Measurements from ENCODE around the gene HSD3B7.

HSD3B7 gene

GRCh38 chr16:30948667-30949649, 36.0 kb upstream of the HSD3B7 start, which contains the start of gene ORAI3:
TSS of gene ORAI3 (plus strand) at chr16:30949068. CDS start at chr16:30949290, 222 bp downstream.
- H3K4me1 ChIP-seq (ENCODE audit: control insufficient read depth, insufficient read depth, low read length) = peaks cover 2% of the 10 kb centered on the region; the same call in 1 of the 2 replicates
- H3K36me3 ChIP-seq (ENCODE audit: control insufficient read depth in 2 of 2, insufficient read depth in 1 of 2, low read length in 2 of 2) = peaks cover 11 to 27% of the 10 kb centered on the region in 2 experiments; a peak in 2 of 3 replicates
- ChIA-PET POLR2A (interaction anchor here (0.6 to 1.2 kb wide), 7 partner anchors 8 to 764 kb away, joined by 3 to 4 read pairs (median 3); partner anchors contain the start of genes KAT8, SETD1A and ZNF843), CTCF (interaction anchor here (0.6 to 1.5 kb wide), 5 partner anchors 8 to 511 kb away, joined by 3 to 6 read pairs (median 4); no protein-coding TSS in a partner anchor)
- H3K27ac ChIP-seq (ENCODE audit: extremely low read depth, low read depth, low read length) = peak within 1 kb of the TSS; percentile 45; the same call in 1 of the 2 replicates
- H3K9me3 ChIP-seq (ENCODE audit: control insufficient read depth, insufficient read depth, low read depth, low read length) = no peaks in the 10 kb centered on the region
- peak within 1 kb of the TSS; percentile 69 for H3K4me3 ChIP-seq (ENCODE audit: low read depth, low read length)
- TF ChIP-seq SALL2 (tag by site-specific recombination; IDR thresholded peaks at IDR 0.05; ENCODE audit: borderline replicate concordance) = no peak
- no peak for TF ChIP-seq ZBTB49 (tag by site-specific recombination; IDR thresholded peaks at IDR 0.05; ENCODE audit: low read depth)
- peak; percentile 90 for TF ChIP-seq ZNF600 (tag by site-specific recombination; IDR thresholded peaks at IDR 0.05)
- TF ChIP-seq ZNF184 (tag by site-specific recombination; IDR thresholded peaks at IDR 0.05) = no peak; the same call in 1 of the 2 replicates
- TF ChIP-seq ZIC2 (tag by site-specific recombination; IDR thresholded peaks at IDR 0.05) = peak; percentile 99
- TF ChIP-seq ZNF777 (tag by site-specific recombination; IDR thresholded peaks at IDR 0.05; ENCODE audit: borderline replicate concordance) = no peak
- 0 out of 2 replicates have a peak, but pooled peaks have one; percentile 31 for TF ChIP-seq ZFP69B (tag by site-specific recombination; IDR thresholded peaks at IDR 0.05)
- 0 out of 2 replicates have a peak, but pooled peaks have one; percentile 33 for TF ChIP-seq ZBTB10 (tag by site-specific recombination; IDR thresholded peaks at IDR 0.05)
- no peak for TF ChIP-seq ZNF473 (tag by site-specific recombination; IDR thresholded peaks at IDR 0.05)
- no peak for TF ChIP-seq AEBP2 (tag by site-specific recombination; IDR thresholded peaks at IDR 0.05; ENCODE audit: borderline replicate concordance)
- TF ChIP-seq ZEB2 (tag by site-specific recombination; IDR thresholded peaks at IDR 0.05) = peak; percentile 43; the same call in 1 of the 2 replicates
- TF ChIP-seq ZFP37 (tag by site-specific recombination; IDR thresholded peaks at IDR 0.05) = no peak
- TF ChIP-seq ZNF335 (tag by site-specific recombination; conservative IDR thresholded peaks at IDR 0.05) = peak; percentile 70
- peak; percentile 28; the same call in 1 of the 2 replicates for TF ChIP-seq SP3 (tag by site-specific recombination; IDR thresholded peaks at IDR 0.05)
- peak; percentile 95 for TF ChIP-seq PRDM10 (tag by site-specific recombination; IDR thresholded peaks at IDR 0.05)
- TF ChIP-seq ZBTB11 (tag by site-specific recombination; conservative IDR thresholded peaks at IDR 0.05; ENCODE audit: low read depth) = peak; percentile 21; the same call in 1 of the 2 replicates
- no peak for TF ChIP-seq ZNF140 (tag by site-specific recombination; IDR thresholded peaks at IDR 0.05)
- 0 out of 2 replicates have a peak, but pooled peaks have one; percentile 41 for TF ChIP-seq WT1 (tag by site-specific recombination; IDR thresholded peaks at IDR 0.05)
- TF ChIP-seq ZNF548 (tag by site-specific recombination; IDR thresholded peaks at IDR 0.05) = no peak
- TF ChIP-seq ZNF660 (tag by site-specific recombination; IDR thresholded peaks at IDR 0.05) = peak; percentile 35; the same call in 1 of the 2 replicates
- TF ChIP-seq SETDB1 (IDR thresholded peaks at IDR 0.05; ENCODE audit: insufficient read length, low read length) = no peak
- TF ChIP-seq ZNF416 (tag by site-specific recombination; IDR thresholded peaks at IDR 0.05) = no peak
